Esophagus squamous epithelium (tissue), 5 donors: ENCODE measurements around the gene NSG1. TPM values are rescaled to one million over a fixed set of nuclear protein-coding genes. Genes with fewer than 3 reads are reported as not detected.

Experiments used
- DNase-seq: peaks from one replicate; lab custom pipeline; 2025; lab: John Stamatoyannopoulos, UW
- H3K27ac ChIP-seq, 4 donors: fragments of 200-600 bp; sonication (generic); one replicate each; pipeline ENCODE4 v1.5.1; 2016 to 2019; ENCODE audit warnings: mild to moderate bottlenecking in 1 of 4
- H3K27me3 ChIP-seq, 4 donors: fragments of 200-600 bp; sonication (generic); 1 replicate in 3 of 4; 2 replicates in 1 of 4; pipeline versions ENCODE4 v1.5.1 to v1.6.0; 2017 to 2021; ENCODE audit warnings: antibody characterized with exemption in 1 of 4
- H3K36me3 ChIP-seq, 3 donors: fragments of 200-600 bp; sonication (generic); one replicate each; pipeline ENCODE4 v1.5.1; 2016 to 2019
- H3K4me1 ChIP-seq, 3 donors: fragments of 200-600 bp; sonication (generic); one replicate each; pipeline ENCODE4 v1.5.1; 2017 to 2019
- H3K4me3 ChIP-seq, 4 donors: fragments of 200-600 bp; sonication (generic); 1 replicate in 3 of 4; 2 replicates in 1 of 4; pipeline ENCODE4 v1.5.1; 2016 to 2019; ENCODE audit warnings: mild to moderate bottlenecking in 2 of 4, moderate library complexity in 1 of 4
- H3K9me3 ChIP-seq, 3 donors: fragments of 200-600 bp; sonication (generic); one replicate each; pipeline ENCODE4 v1.5.1; 2016 to 2019
- CTCF ChIP-seq, 6 experiments: fragments of 450-650 bp in 4 of 6; fragments of 200-600 bp in 2 of 6; sonication (generic) in 2 of 6; IDR thresholded peaks; one replicate each; pipeline ENCODE4 v1.5.1; 2016 to 2019; ENCODE audit warnings: antibody characterized with exemption in 6 of 6, mild to moderate bottlenecking in 4 of 6, moderate library complexity in 4 of 6
- POLR2A ChIP-seq, 4 donors: fragments of 450-650 bp; IDR thresholded peaks; one replicate each; pipeline ENCODE4 v1.6.1; 2017; ENCODE audit warnings: antibody characterized with exemption in 4 of 4, mild to moderate bottlenecking in 4 of 4, moderate library complexity in 3 of 4
- WGBS, 2 donors: methylation state at CpG; one replicate each; pipeline ENCODE4 v1.1.5; 2018; 5-methylcytosine and 5-hydroxymethylcytosine counted together
- intact Hi-C: fragments of 100-400 bp; cut with DNase I; formaldehyde crosslinking; loops from one replicate; pipeline ENCODE4 v1.15.0; 2022
- total RNA-seq, 4 donors: library from RNA; depleted of rRNA; stranded (reverse); fragments of >200 nt; gene quantifications; one replicate each; pipeline ENCODE4 v1.1.0, GENCODE V29; 2016
- donor health status: DM: yes; HTN: yes; CAD: no.

The NSG1 gene
- total RNA-seq, 4 donors from 2014 or later: 21.2 to 48.8 (median 37.5) TPM

- no peaks in the 10 kb centered on the region for H3K9me3 ChIP-seq
- intact Hi-C loops: no loop called here
- no peak for TF ChIP-seq CTCF (IDR thresholded peaks at IDR 0.05)
- TF ChIP-seq POLR2A (IDR thresholded peaks at IDR 0.05): no peak
- WGBS, 2 donors: 62 to 87% methylated on average over 5 of the region's 5 CpGs
- H3K36me3 ChIP-seq: peaks cover 4 to 69% (median 6%) of the 10 kb centered on the region in 3 donors
- H3K4me3 ChIP-seq: no peak overlapping the region
- H3K27me3 ChIP-seq: no peaks in the 10 kb centered on the region
- H3K27ac ChIP-seq: no peak overlapping the region
- H3K4me1 ChIP-seq: no peaks in the 10 kb centered on the region
- no peak for DNase-seq
Observed at GRCh38 chr4:4457803-4458553, 71.1 kb downstream of the NSG1 start.

GRCh38 chr4:4459181-4459580, 72.3 kb downstream of the NSG1 start:
- Histone ChIP-seq H3K27ac (no peak overlapping the region), H3K27me3 (no peaks in the 10 kb centered on the region), H3K36me3 (peaks cover 4 to 57% (median 6%) of the 10 kb centered on the region in 3 donors), H3K4me3 (no peak overlapping the region), H3K9me3 (no peaks in the 10 kb centered on the region), H3K4me1 (no peaks in the 10 kb centered on the region)
- DNase-seq: no peak
- WGBS, 2 donors: 93% methylated on average over 5 of the region's 5 CpGs
- intact Hi-C loops: no loop called here
- TF ChIP-seq CTCF (IDR thresholded peaks at IDR 0.05) (no peak), POLR2A (IDR thresholded peaks at IDR 0.05) (no peak)

GRCh38 chr4:4460759-4461158, 73.9 kb downstream of the NSG1 start:
- TF ChIP-seq CTCF (IDR thresholded peaks at IDR 0.05): no peak
- TF ChIP-seq POLR2A (IDR thresholded peaks at IDR 0.05): no peak
- Histone ChIP-seq H3K27me3 (no peaks in the 10 kb centered on the region), H3K36me3 (peaks cover 0 to 57% (median 4%) of the 10 kb centered on the region in 3 donors), H3K4me3 (no peak overlapping the region), H3K9me3 (no peaks in the 10 kb centered on the region), H3K4me1 (no peaks in the 10 kb centered on the region), H3K27ac (no peak overlapping the region)
- 83 to 86% methylated on average over 4 to 6 of the region's 6 CpGs for WGBS, 2 donors
- DNase-seq: no peak
- intact Hi-C loops: no loop called here

GRCh38 chr4:4461178-4461577, 74.3 kb downstream of the NSG1 start:
- no peaks in the 10 kb centered on the region for H3K9me3 ChIP-seq
- H3K36me3 ChIP-seq: peaks cover 0 to 57% (median 4%) of the 10 kb centered on the region in 3 donors
- TF ChIP-seq CTCF (IDR thresholded peaks at IDR 0.05): no peak
- no peak for TF ChIP-seq POLR2A (IDR thresholded peaks at IDR 0.05)
- H3K27ac ChIP-seq: no peak overlapping the region
- no peak for DNase-seq
- H3K4me1 ChIP-seq: no peaks in the 10 kb centered on the region
- intact Hi-C loops: no loop called here
- no peaks in the 10 kb centered on the region for H3K27me3 ChIP-seq
- no peak overlapping the region for H3K4me3 ChIP-seq

GRCh38 chr4:4461850-4462249, 74.9 kb downstream of the NSG1 start:
- Histone ChIP-seq H3K36me3 (peaks cover 0 to 57% (median 0%) of the 10 kb centered on the region in 3 donors), H3K4me3 (no peak overlapping the region), H3K27ac (no peak overlapping the region), H3K4me1 (no peaks in the 10 kb centered on the region), H3K27me3 (no peaks in the 10 kb centered on the region), H3K9me3 (no peaks in the 10 kb centered on the region)
- intact Hi-C loops: no loop called here
- TF ChIP-seq CTCF (IDR thresholded peaks at IDR 0.05) (no peak), POLR2A (IDR thresholded peaks at IDR 0.05) (no peak)
- WGBS, 2 donors: 84 to 93% methylated on average over 5 of the region's 5 CpGs
- no peak for DNase-seq
